ENCODE data around the gene EIF2AK3.
"Not testable (repeated sequence)": the region's sequence is repeated elsewhere in the genome, so short reads cannot be mapped to it uniquely, and the experiment has no call there.

Gene EIF2AK3

GRCh38 chr2:88632569-88632968, 5.3 kb upstream of the EIF2AK3 start:
- Histone ChIP-seq H3K36me3 (ENCODE audit: insufficient read depth, low read length) (no peaks in the 10 kb centered on the region), H3K4me1 (ENCODE audit: insufficient read depth, low read length) (peaks cover 7% of the 10 kb centered on the region), H3K4me3 (ENCODE audit: low read depth in 1 of 2, low read length in 2 of 2) (no peak overlapping the region), H3K9ac (ENCODE audit: low read length) (no peak overlapping the region), H3K9me3 (ENCODE audit: low read length) (no peaks in the 10 kb centered on the region), H3K27ac (ENCODE audit: low read depth, low read length) (no peak overlapping the region), H3K27me3 (ENCODE audit: control insufficient read depth in 1 of 2, insufficient read depth in 2 of 2, low read length in 2 of 2) (no peaks in the 10 kb centered on the region)

GRCh38 chr2:88628571-88628939, 1.3 kb upstream of the EIF2AK3 start:
- H3K36me3 ChIP-seq (ENCODE audit: insufficient read depth, low read length) = no peaks in the 10 kb centered on the region
- H3K4me1 ChIP-seq (ENCODE audit: insufficient read depth, low read length) = peaks cover 25% of the 10 kb centered on the region
- no peaks in the 10 kb centered on the region for H3K9me3 ChIP-seq (ENCODE audit: low read length)
- H3K9ac ChIP-seq (ENCODE audit: low read length) = peak overlapping the region; percentile 64
- peak overlapping the region; percentile 71 for H3K27ac ChIP-seq (ENCODE audit: low read depth, low read length)
- no peaks in the 10 kb centered on the region for H3K27me3 ChIP-seq (ENCODE audit: control insufficient read depth in 1 of 2, insufficient read depth in 2 of 2, low read length in 2 of 2)
- H3K4me3 ChIP-seq (ENCODE audit: low read depth in 1 of 2, low read length in 2 of 2) = peak overlapping the region in 1 of 2 donors; percentile 71

- H3K9me3 ChIP-seq (ENCODE audit: low read length) = no peaks in the 10 kb centered on the region
- H3K4me1 ChIP-seq (ENCODE audit: insufficient read depth, low read length) = peaks cover 25% of the 10 kb centered on the region
- peak overlapping the region; percentile 64 for H3K9ac ChIP-seq (ENCODE audit: low read length)
- no peaks in the 10 kb centered on the region for H3K36me3 ChIP-seq (ENCODE audit: insufficient read depth, low read length)
- no peaks in the 10 kb centered on the region for H3K27me3 ChIP-seq (ENCODE audit: control insufficient read depth in 1 of 2, insufficient read depth in 2 of 2, low read length in 2 of 2)
- H3K4me3 ChIP-seq (ENCODE audit: low read depth in 1 of 2, low read length in 2 of 2) = peak overlapping the region; percentile 47 to 71
- H3K27ac ChIP-seq (ENCODE audit: low read depth, low read length) = peak overlapping the region; percentile 71
These were observed 749 bp upstream of the EIF2AK3 start for GRCh38 chr2:88627856-88628570.

GRCh38 chr2:88626171-88627054, 851 bp downstream of the EIF2AK3 start:
- Histone ChIP-seq H3K27me3 (ENCODE audit: control insufficient read depth in 1 of 2, insufficient read depth in 2 of 2, low read length in 2 of 2) (no peaks in the 10 kb centered on the region), H3K9ac (ENCODE audit: low read length) (peak overlapping the region; percentile 75), H3K4me3 (ENCODE audit: low read depth in 1 of 2, low read length in 2 of 2) (peak overlapping the region; percentile 76), H3K4me1 (ENCODE audit: insufficient read depth, low read length) (peaks cover 25% of the 10 kb centered on the region), H3K36me3 (ENCODE audit: insufficient read depth, low read length) (no peaks in the 10 kb centered on the region), H3K27ac (ENCODE audit: low read depth, low read length) (peak overlapping the region; percentile 89), H3K9me3 (ENCODE audit: low read length) (no peaks in the 10 kb centered on the region)

GRCh38 chr2:88624477-88624876, 2.8 kb downstream of the EIF2AK3 start:
- Histone ChIP-seq H3K4me3 (ENCODE audit: low read depth in 1 of 2, low read length in 2 of 2) (no peak overlapping the region), H3K9me3 (ENCODE audit: low read length) (no peaks in the 10 kb centered on the region), H3K27me3 (ENCODE audit: control insufficient read depth in 1 of 2, insufficient read depth in 2 of 2, low read length in 2 of 2) (no peaks in the 10 kb centered on the region), H3K9ac (ENCODE audit: low read length) (no peak overlapping the region), H3K4me1 (ENCODE audit: insufficient read depth, low read length) (peaks cover 25% of the 10 kb centered on the region), H3K27ac (ENCODE audit: low read depth, low read length) (no peak overlapping the region), H3K36me3 (ENCODE audit: insufficient read depth, low read length) (no peaks in the 10 kb centered on the region)

- H3K36me3 ChIP-seq (ENCODE audit: insufficient read depth, low read length); H3K9me3 ChIP-seq (ENCODE audit: low read length); H3K27ac ChIP-seq (ENCODE audit: low read depth, low read length); H3K27me3 ChIP-seq (ENCODE audit: control insufficient read depth in 1 of 2, insufficient read depth in 2 of 2, low read length in 2 of 2); H3K4me3 ChIP-seq (ENCODE audit: low read depth in 1 of 2, low read length in 2 of 2); H3K9ac ChIP-seq (ENCODE audit: low read length): not testable (repeated sequence)
- peaks cover 25% of the 10 kb centered on the region for H3K4me1 ChIP-seq (ENCODE audit: insufficient read depth, low read length)
These were observed 3.3 kb downstream of the EIF2AK3 start for GRCh38 chr2:88623831-88624465.

- peaks cover 22% of the 10 kb centered on the region for H3K4me1 ChIP-seq (ENCODE audit: insufficient read depth, low read length)
These were observed 5.0 kb downstream of the EIF2AK3 start for GRCh38 chr2:88622307-88622706.

GRCh38 chr2:88621432-88621831, 5.8 kb downstream of the EIF2AK3 start:
- Histone ChIP-seq H3K4me1 (ENCODE audit: insufficient read depth, low read length) (peaks cover 22% of the 10 kb centered on the region), H3K36me3 (ENCODE audit: insufficient read depth, low read length) (no peaks in the 10 kb centered on the region), H3K9ac (ENCODE audit: low read length) (no peak overlapping the region), H3K9me3 (ENCODE audit: low read length) (no peaks in the 10 kb centered on the region), H3K4me3 (ENCODE audit: low read depth in 1 of 2, low read length in 2 of 2) (no peak overlapping the region), H3K27me3 (ENCODE audit: control insufficient read depth in 1 of 2, insufficient read depth in 2 of 2, low read length in 2 of 2) (no peaks in the 10 kb centered on the region), H3K27ac (ENCODE audit: low read depth, low read length) (no peak overlapping the region)

More at GRCh38 chr2:88622307-88622706, 5.0 kb downstream of the EIF2AK3 start:
- Histone ChIP-seq H3K9ac (ENCODE audit: low read length) (no peak overlapping the region), H3K36me3 (ENCODE audit: insufficient read depth, low read length) (no peaks in the 10 kb centered on the region), H3K4me3 (ENCODE audit: low read depth in 1 of 2, low read length in 2 of 2) (no peak overlapping the region), H3K9me3 (ENCODE audit: low read length) (no peaks in the 10 kb centered on the region), H3K27ac (ENCODE audit: low read depth, low read length) (no peak overlapping the region), H3K27me3 (ENCODE audit: control insufficient read depth in 1 of 2, insufficient read depth in 2 of 2, low read length in 2 of 2) (no peaks in the 10 kb centered on the region)

GRCh38 chr2:88620015-88620414, 7.2 kb downstream of the EIF2AK3 start:
- Histone ChIP-seq H3K4me3 (ENCODE audit: low read depth in 1 of 2, low read length in 2 of 2) (no peak overlapping the region), H3K27me3 (ENCODE audit: control insufficient read depth in 1 of 2, insufficient read depth in 2 of 2, low read length in 2 of 2) (no peaks in the 10 kb centered on the region), H3K36me3 (ENCODE audit: insufficient read depth, low read length) (no peaks in the 10 kb centered on the region), H3K9me3 (ENCODE audit: low read length) (no peaks in the 10 kb centered on the region), H3K27ac (ENCODE audit: low read depth, low read length) (no peak overlapping the region), H3K4me1 (ENCODE audit: insufficient read depth, low read length) (peaks cover 12% of the 10 kb centered on the region), H3K9ac (ENCODE audit: low read length) (no peak overlapping the region)

GRCh38 chr2:88615822-88616221, 11.4 kb downstream of the EIF2AK3 start:
- no peaks in the 10 kb centered on the region for H3K9me3 ChIP-seq (ENCODE audit: low read length)
- peaks cover 5% of the 10 kb centered on the region for H3K4me1 ChIP-seq (ENCODE audit: insufficient read depth, low read length)
- no peaks in the 10 kb centered on the region for H3K36me3 ChIP-seq (ENCODE audit: insufficient read depth, low read length)
- no peak overlapping the region for H3K27ac ChIP-seq (ENCODE audit: low read depth, low read length)
- H3K27me3 ChIP-seq (ENCODE audit: control insufficient read depth in 1 of 2, insufficient read depth in 2 of 2, low read length in 2 of 2) = no peaks in the 10 kb centered on the region
- H3K4me3 ChIP-seq (ENCODE audit: low read depth in 1 of 2, low read length in 2 of 2) = no peak overlapping the region
- H3K9ac ChIP-seq (ENCODE audit: low read length) = no peak overlapping the region

- H3K36me3 ChIP-seq (ENCODE audit: insufficient read depth, low read length) = no peaks in the 10 kb centered on the region
- H3K27me3 ChIP-seq (ENCODE audit: control insufficient read depth in 1 of 2, insufficient read depth in 2 of 2, low read length in 2 of 2) = no peaks in the 10 kb centered on the region
- no peak overlapping the region for H3K4me3 ChIP-seq (ENCODE audit: low read depth in 1 of 2, low read length in 2 of 2)
- peaks cover 5% of the 10 kb centered on the region for H3K4me1 ChIP-seq (ENCODE audit: insufficient read depth, low read length)
- no peak overlapping the region for H3K9ac ChIP-seq (ENCODE audit: low read length)
- no peaks in the 10 kb centered on the region for H3K9me3 ChIP-seq (ENCODE audit: low read length)
- no peak overlapping the region for H3K27ac ChIP-seq (ENCODE audit: low read depth, low read length)
These were observed 12.6 kb downstream of the EIF2AK3 start for GRCh38 chr2:88614497-88615157.

Measured in muscle layer of colon (tissue), 2 donors.